ENCODE results near the gene AMD1. TPM values are rescaled to one million over a fixed set of nuclear protein-coding genes. Genes with fewer than 3 reads are reported as not detected.

AMD1 gene
- total and polyA plus RNA-seq, 8 donors = 11.3 to 30.1 (median 24.5) TPM

GRCh38 chr6:110934381-110934898, 59.9 kb downstream of the AMD1 start:
- ATAC-seq = no peak
- no peaks in the 10 kb centered on the region for H3K27me3 ChIP-seq
- no peaks in the 10 kb centered on the region for H3K36me3 ChIP-seq
- H3K4me3 ChIP-seq = no peak overlapping the region
- TF ChIP-seq CTCF (IDR thresholded peaks at IDR 0.05) = no peak
- H3K9me3 ChIP-seq = no peaks in the 10 kb centered on the region
- FAIRE-seq = no peak
- no peak for DNase-seq
- no peak overlapping the region for H3K27ac ChIP-seq
- intact Hi-C loops (cut with DNase I) = no loop called here
- no peaks in the 10 kb centered on the region for H3K4me1 ChIP-seq
- 94 to 100% methylated on average over 1 of the region's 1 CpG for WGBS, 2 donors

GRCh38 chr6:110935171-110935570, 60.6 kb downstream of the AMD1 start:
- intact Hi-C loops (cut with DNase I) = no loop called here
- Histone ChIP-seq H3K36me3 (no peaks in the 10 kb centered on the region), H3K4me3 (no peak overlapping the region), H3K4me1 (no peaks in the 10 kb centered on the region), H3K27ac (no peak overlapping the region), H3K27me3 (no peaks in the 10 kb centered on the region), H3K9me3 (no peaks in the 10 kb centered on the region)
- DNase-seq = no peak
- no peak for FAIRE-seq
- no peak for TF ChIP-seq CTCF (IDR thresholded peaks at IDR 0.05)
- ATAC-seq = no peak
- 89 to 92% methylated on average over 6 of the region's 6 CpGs for WGBS, 2 donors

GRCh38 chr6:110938171-110938570, 63.6 kb downstream of the AMD1 start:
- Histone ChIP-seq H3K9me3 (no peaks in the 10 kb centered on the region), H3K36me3 (no peaks in the 10 kb centered on the region), H3K27me3 (no peaks in the 10 kb centered on the region), H3K27ac (no peak overlapping the region), H3K4me3 (no peak overlapping the region), H3K4me1 (no peaks in the 10 kb centered on the region)
- no peak for DNase-seq
- FAIRE-seq = no peak
- no peak for TF ChIP-seq CTCF (IDR thresholded peaks at IDR 0.05)
- ATAC-seq = no peak
- WGBS, 2 donors = 96 to 97% methylated on average over 6 of the region's 6 CpGs
- intact Hi-C loops (cut with DNase I) = no loop called here

GRCh38 chr6:110939429-110940200, 65.0 kb downstream of the AMD1 start:
- DNase-seq (no peak), ATAC-seq (no peak), FAIRE-seq (no peak)
- H3K27me3 ChIP-seq = no peaks in the 10 kb centered on the region
- intact Hi-C loops (cut with DNase I) = loop anchor here in 1 of 3 donors (10.0 kb wide), 1 partner anchor 255 kb away; no protein-coding TSS in a partner anchor
- H3K4me3 ChIP-seq = no peak overlapping the region
- H3K9me3 ChIP-seq = no peaks in the 10 kb centered on the region
- no peaks in the 10 kb centered on the region for H3K36me3 ChIP-seq
- no peaks in the 10 kb centered on the region for H3K4me1 ChIP-seq
- WGBS, 2 donors = 86 to 88% methylated on average over 8 of the region's 8 CpGs
- no peak overlapping the region for H3K27ac ChIP-seq
- TF ChIP-seq CTCF (IDR thresholded peaks at IDR 0.05) = no peak

GRCh38 chr6:110944681-110945151, 70.1 kb downstream of the AMD1 start:
- Histone ChIP-seq H3K27ac (no peak overlapping the region), H3K36me3 (no peaks in the 10 kb centered on the region), H3K4me1 (no peaks in the 10 kb centered on the region), H3K27me3 (no peaks in the 10 kb centered on the region), H3K9me3 (no peaks in the 10 kb centered on the region), H3K4me3 (no peak overlapping the region)
- TF ChIP-seq CTCF (IDR thresholded peaks at IDR 0.05) = no peak
- intact Hi-C loops (cut with DNase I) = loop anchor here in 1 of 3 donors (10.0 kb wide), 1 partner anchor 260 kb away; no protein-coding TSS in a partner anchor
- 98 to 100% methylated on average over 1 of the region's 1 CpG for WGBS, 2 donors
- ATAC-seq (peak in 2 of 4 donors; percentile 28 to 74), FAIRE-seq (no peak), DNase-seq (no peak)

Measured in pancreas (tissue), 10 donors.